ENCODE results near the gene APOC3.

The APOC3 gene

DNA sequence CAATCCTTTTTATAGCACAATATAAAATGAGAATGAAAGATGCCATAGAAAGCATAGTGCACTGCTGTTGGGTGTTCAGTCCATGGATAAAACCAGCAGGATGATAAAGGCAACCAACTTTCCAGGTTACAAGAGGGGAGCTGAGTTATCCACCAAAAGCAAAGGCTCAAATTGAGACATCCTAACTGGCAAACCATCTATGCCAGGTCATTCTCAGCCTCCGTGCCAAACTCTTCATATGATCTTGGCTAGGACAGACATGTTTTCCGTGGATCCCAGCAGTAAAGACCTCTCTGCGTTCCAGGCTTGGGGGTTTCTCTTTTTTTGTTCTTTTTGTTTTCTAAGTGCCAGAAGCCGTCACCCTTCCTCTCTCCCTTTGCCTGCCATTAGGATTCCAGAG lies 15.0 kb downstream of the APOC3 start:
- Histone ChIP-seq H2AFZ (ENCODE audit: low read depth, low read length) (no peak overlapping the region), H3K4me1 (ENCODE audit: low read length) (no peaks in the 10 kb centered on the region), H3K36me3 (replicated peaks; ENCODE audit: low read depth, low read length) (peaks cover 15% of the 10 kb centered on the region), H4K20me1 (ENCODE audit: insufficient read depth, low read length) (no peaks in the 10 kb centered on the region), H3K9ac (ENCODE audit: low read length) (no peak overlapping the region), H3K27ac (ENCODE audit: low read length) (no peak overlapping the region), H3K27me3 (ENCODE audit: low read depth, low read length) (no peaks in the 10 kb centered on the region), H3K4me3 (ENCODE audit: low read length) (no peak overlapping the region), H3K9me3 (ENCODE audit: insufficient read depth, low read length) (no peaks in the 10 kb centered on the region), H3K79me2 (ENCODE audit: low read length) (no peaks in the 10 kb centered on the region), H3K4me2 (ENCODE audit: low read length) (no peak overlapping the region)
- TF ChIP-seq, protein P1, sequence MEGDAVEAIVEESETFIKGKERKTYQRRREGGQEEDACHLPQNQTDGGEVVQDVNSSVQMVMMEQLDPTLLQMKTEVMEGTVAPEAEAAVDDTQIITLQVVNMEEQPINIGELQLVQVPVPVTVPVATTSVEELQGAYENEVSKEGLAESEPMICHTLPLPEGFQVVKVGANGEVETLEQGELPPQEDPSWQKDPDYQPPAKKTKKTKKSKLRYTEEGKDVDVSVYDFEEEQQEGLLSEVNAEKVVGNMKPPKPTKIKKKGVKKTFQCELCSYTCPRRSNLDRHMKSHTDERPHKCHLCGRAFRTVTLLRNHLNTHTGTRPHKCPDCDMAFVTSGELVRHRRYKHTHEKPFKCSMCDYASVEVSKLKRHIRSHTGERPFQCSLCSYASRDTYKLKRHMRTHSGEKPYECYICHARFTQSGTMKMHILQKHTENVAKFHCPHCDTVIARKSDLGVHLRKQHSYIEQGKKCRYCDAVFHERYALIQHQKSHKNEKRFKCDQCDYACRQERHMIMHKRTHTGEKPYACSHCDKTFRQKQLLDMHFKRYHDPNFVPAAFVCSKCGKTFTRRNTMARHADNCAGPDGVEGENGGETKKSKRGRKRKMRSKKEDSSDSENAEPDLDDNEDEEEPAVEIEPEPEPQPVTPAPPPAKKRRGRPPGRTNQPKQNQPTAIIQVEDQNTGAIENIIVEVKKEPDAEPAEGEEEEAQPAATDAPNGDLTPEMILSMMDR (IDR thresholded peaks at IDR 0.05; ENCODE audit: low read depth, low read length), result no peak

DNA sequence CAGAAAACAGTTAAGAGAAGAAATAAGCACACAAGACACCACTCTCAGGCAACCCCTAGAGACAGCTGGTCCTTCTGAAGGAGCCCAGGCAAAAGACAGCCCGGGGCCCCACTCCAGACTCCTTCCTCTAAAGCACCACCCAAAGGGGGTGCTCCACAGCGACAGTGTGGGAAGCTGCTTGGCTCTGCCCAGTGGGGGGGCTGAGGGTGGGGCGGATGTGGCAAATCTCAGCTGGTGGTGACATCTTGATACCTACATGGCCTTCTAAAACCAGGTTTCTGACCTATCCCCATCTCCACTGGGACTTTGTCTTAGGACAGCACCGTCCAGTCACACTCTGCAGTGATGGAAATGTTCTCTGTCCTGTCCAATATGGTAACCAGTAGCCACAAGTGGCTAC lies 17.9 kb downstream of the APOC3 start:
- Histone ChIP-seq H3K4me2 (ENCODE audit: low read length) (no peak overlapping the region), H4K20me1 (ENCODE audit: insufficient read depth, low read length) (no peaks in the 10 kb centered on the region), H3K4me1 (ENCODE audit: low read length) (peaks cover 3% of the 10 kb centered on the region), H3K36me3 (replicated peaks; ENCODE audit: low read depth, low read length) (peaks cover 15% of the 10 kb centered on the region), H3K9me3 (ENCODE audit: insufficient read depth, low read length) (no peaks in the 10 kb centered on the region), H3K27ac (ENCODE audit: low read length) (no peak overlapping the region), H3K27me3 (ENCODE audit: low read depth, low read length) (no peaks in the 10 kb centered on the region), H3K79me2 (ENCODE audit: low read length) (no peaks in the 10 kb centered on the region), H2AFZ (ENCODE audit: low read depth, low read length) (no peak overlapping the region), H3K4me3 (ENCODE audit: low read length) (no peak overlapping the region), H3K9ac (ENCODE audit: low read length) (no peak overlapping the region)
- no peak for TF ChIP-seq EZH2phosphoT487 (IDR thresholded peaks at IDR 0.05; ENCODE audit: low read depth)
- TF ChIP-seq, protein P1 (IDR thresholded peaks at IDR 0.05; ENCODE audit: low read depth, low read length), result no peak

DNA sequence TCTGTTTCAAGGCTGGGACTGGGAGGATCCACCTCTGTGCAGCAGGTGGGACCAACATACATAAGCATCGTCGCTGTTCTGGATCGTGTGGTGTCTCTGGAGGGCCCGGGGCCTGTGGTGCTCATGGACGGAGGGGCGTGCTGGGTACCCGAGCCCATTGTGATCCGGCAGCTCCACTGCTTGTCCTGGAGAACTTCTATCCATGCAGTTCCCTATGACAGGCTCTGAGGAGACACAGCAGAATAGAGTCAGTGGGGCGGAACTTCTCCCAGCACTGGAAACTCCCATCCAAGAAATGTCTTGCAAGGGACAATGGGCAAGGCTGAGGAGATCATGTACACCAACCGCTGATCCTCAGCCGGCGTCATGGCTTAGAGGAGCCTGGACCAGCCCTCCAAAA lies 19.4 kb downstream of the APOC3 start:
- H3K4me1 ChIP-seq (ENCODE audit: low read length), result peaks cover 18% of the 10 kb centered on the region
- no peak overlapping the region for H3K27ac ChIP-seq (ENCODE audit: low read length)
- no peaks in the 10 kb centered on the region for H3K79me2 ChIP-seq (ENCODE audit: low read length)
- H3K4me2 ChIP-seq (ENCODE audit: low read length), result no peak overlapping the region
- no peaks in the 10 kb centered on the region for H3K9me3 ChIP-seq (ENCODE audit: insufficient read depth, low read length)
- no peak overlapping the region for H2AFZ ChIP-seq (ENCODE audit: low read depth, low read length)
- H4K20me1 ChIP-seq (ENCODE audit: insufficient read depth, low read length), result no peaks in the 10 kb centered on the region
- TF ChIP-seq, protein P1 (IDR thresholded peaks at IDR 0.05; ENCODE audit: low read depth, low read length), result no peak
- TF ChIP-seq EZH2phosphoT487 (IDR thresholded peaks at IDR 0.05; ENCODE audit: low read depth), result no peak
- H3K36me3 ChIP-seq (replicated peaks; ENCODE audit: low read depth, low read length), result peaks cover 11% of the 10 kb centered on the region
- H3K4me3 ChIP-seq (ENCODE audit: low read length), result no peak overlapping the region
- no peak overlapping the region for H3K9ac ChIP-seq (ENCODE audit: low read length)
- H3K27me3 ChIP-seq (ENCODE audit: low read depth, low read length), result no peaks in the 10 kb centered on the region

DNA sequence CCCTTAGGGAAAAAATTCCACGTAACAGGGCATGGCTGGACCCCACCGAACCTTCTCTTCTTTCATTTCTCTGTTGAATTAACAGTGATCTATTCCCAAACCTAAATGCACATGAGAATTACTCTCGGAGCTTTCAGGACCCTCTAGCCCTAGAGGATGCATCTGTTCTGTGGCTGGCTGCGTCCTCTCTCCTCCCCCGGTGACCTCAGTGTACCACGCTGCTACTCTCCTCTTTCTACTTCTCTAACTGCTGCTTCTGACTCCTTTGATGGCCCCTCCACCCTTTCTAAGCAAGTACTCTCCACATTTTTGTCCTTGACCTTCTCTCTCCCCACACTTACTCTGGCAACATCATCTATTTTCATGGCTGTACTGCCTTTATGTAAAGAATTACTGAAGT lies 19.8 kb downstream of the APOC3 start:
- TF ChIP-seq EZH2phosphoT487 (IDR thresholded peaks at IDR 0.05; ENCODE audit: low read depth), result no peak
- TF ChIP-seq, protein P1 (IDR thresholded peaks at IDR 0.05; ENCODE audit: low read depth, low read length), result no peak
- no peaks in the 10 kb centered on the region for H3K9me3 ChIP-seq (ENCODE audit: insufficient read depth, low read length)
- no peak overlapping the region for H3K9ac ChIP-seq (ENCODE audit: low read length)
- peaks cover 22% of the 10 kb centered on the region for H3K4me1 ChIP-seq (ENCODE audit: low read length)
- H3K4me3 ChIP-seq (ENCODE audit: low read length), result no peak overlapping the region
- no peaks in the 10 kb centered on the region for H4K20me1 ChIP-seq (ENCODE audit: insufficient read depth, low read length)
- H3K27me3 ChIP-seq (ENCODE audit: low read depth, low read length), result no peaks in the 10 kb centered on the region
- no peak overlapping the region for H3K4me2 ChIP-seq (ENCODE audit: low read length)
- H2AFZ ChIP-seq (ENCODE audit: low read depth, low read length), result no peak overlapping the region
- H3K79me2 ChIP-seq (ENCODE audit: low read length), result no peaks in the 10 kb centered on the region
- peaks cover 15% of the 10 kb centered on the region for H3K36me3 ChIP-seq (replicated peaks; ENCODE audit: low read depth, low read length)
- no peak overlapping the region for H3K27ac ChIP-seq (ENCODE audit: low read length)
